BLaER1 treated with 17β-estradiol and CSF1 and Interleukin-3, amounts not matched to agents 10 nM and 100 nM (cell line): Measurements from ENCODE around the gene AIMP2.

Source experiments
- H3K27ac ChIP-seq, 11 experiments: shearing (Covaris generic); formaldehyde crosslinking; 2 replicates each; pipeline ENCODE4 v1.8.1; 2022
- H3K27me3 ChIP-seq, 11 experiments: shearing (Covaris generic); formaldehyde crosslinking; 2 replicates each; pipeline ENCODE4 v1.8.1; 2022
- H3K36me3 ChIP-seq, 11 experiments: shearing (Covaris generic); formaldehyde crosslinking; 2 replicates each; pipeline ENCODE4 v1.8.1; 2022
- H3K4me1 ChIP-seq, 10 experiments: shearing (Covaris generic); formaldehyde crosslinking; 2 replicates each; pipeline ENCODE4 v1.8.1; 2022
- H3K4me2 ChIP-seq, 11 experiments: shearing (Covaris generic); formaldehyde crosslinking; 2 replicates each; pipeline ENCODE4 v1.8.1; 2022
- H3K4me3 ChIP-seq, 10 experiments: shearing (Covaris generic); formaldehyde crosslinking; 2 replicates each; pipeline ENCODE4 v1.8.1; 2022
- H3K9ac ChIP-seq, 11 experiments: shearing (Covaris generic); formaldehyde crosslinking; 2 replicates each; pipeline ENCODE4 v1.8.1; 2022
- H3K9me3 ChIP-seq, 11 experiments: shearing (Covaris generic); formaldehyde crosslinking; replicated peaks in 1 of 11; 2 replicates each; pipeline ENCODE4 v1.8.1; 2022
- H4K20me1 ChIP-seq, 11 experiments: shearing (Covaris generic); formaldehyde crosslinking; 2 replicates each; pipeline ENCODE4 v1.8.1; 2022
- Cebpa-rat ChIP-seq, 11 experiments: shearing (Covaris generic); IDR thresholded peaks; 2 replicates each; pipeline ENCODE4 v1.8.1; 2022

The AIMP2 gene

DNA sequence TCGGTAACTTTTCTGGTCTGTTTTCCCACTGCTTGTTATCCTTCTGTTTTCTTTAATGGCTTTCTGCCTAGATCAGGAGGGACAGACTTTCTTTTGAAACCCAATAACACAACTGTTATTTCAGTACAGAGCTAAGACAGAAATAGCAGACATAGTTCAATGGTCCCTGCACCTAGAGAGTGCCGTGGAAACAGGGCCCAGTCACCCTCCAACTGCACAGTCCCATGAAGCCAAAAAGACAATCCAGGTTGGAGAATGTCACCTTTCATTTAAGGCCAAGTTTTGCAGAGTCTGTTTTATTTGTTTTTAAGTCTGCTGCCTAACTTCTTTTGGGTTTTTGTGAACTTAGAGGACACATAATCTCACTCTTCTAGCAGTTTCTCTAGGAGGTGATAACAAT, 2.5 kb downstream of the AIMP2 start:
- Histone ChIP-seq H3K27ac (no peak overlapping the region), H3K4me2 (peak overlapping the region in 10 of 11 experiments; percentile 21 to 95 (median 87); a peak in 18 of 22 replicates), H3K4me1 (peaks cover 34 to 49% (median 43%) of the 10 kb centered on the region in 10 experiments), H3K36me3 (peaks cover 36 to 63% (median 58%) of the 10 kb centered on the region in 11 experiments), H3K9ac (peak overlapping the region in 7 of 11 experiments; percentile 5 to 92 (median 30); a peak in 9 of 22 replicates), H4K20me1 (peaks cover 0 to 59% (median 28%) of the 10 kb centered on the region in 11 experiments; a peak in 12 of 22 replicates), H3K27me3 (no peaks in the 10 kb centered on the region), H3K4me3 (no peak overlapping the region), H3K9me3 (no peaks in the 10 kb centered on the region)
- TF ChIP-seq Cebpa-rat (IDR thresholded peaks at IDR 0.05), result no peak

DNA sequence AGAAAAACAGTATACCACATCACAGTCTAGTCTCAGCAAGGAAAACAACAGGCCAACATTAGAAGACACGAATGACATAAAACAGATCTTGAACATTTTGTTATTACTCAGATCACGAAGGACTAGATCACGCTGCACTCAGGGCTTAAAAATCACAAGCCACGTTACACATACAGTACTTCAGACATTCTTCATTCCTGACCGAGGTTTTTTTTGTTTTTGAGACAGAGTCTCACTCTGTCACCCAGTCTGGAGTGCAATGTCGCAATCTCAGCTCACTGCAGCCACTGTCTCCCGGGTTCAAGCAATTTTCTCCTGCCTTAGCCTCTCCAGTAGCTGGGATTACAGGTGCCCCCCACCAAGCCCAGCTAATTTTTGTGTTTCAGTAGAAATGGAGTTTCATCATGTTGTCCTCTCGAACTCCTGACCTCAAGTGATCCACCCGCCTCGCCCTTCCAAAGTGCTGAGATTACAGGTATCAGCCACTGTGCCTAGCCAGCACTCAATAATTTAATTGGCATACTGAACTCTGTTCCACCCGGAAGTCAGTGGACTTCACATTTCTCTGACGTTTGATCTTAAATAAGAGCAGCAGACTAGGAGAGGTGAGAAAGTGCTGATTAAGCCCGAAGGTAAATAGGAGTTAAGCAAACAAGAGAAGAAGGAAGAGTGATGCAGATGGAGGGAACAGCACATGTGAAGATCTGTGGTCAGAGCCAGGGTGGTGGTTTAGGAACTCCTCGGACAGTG, 3.5 kb downstream of the AIMP2 start:
- peaks cover 46 to 73% (median 67%) of the 10 kb centered on the region in 11 experiments for H3K36me3 ChIP-seq
- H3K4me3 ChIP-seq, result no peak overlapping the region
- H3K4me1 ChIP-seq, result peaks cover 30 to 46% (median 40%) of the 10 kb centered on the region in 10 experiments
- H3K27me3 ChIP-seq, result no peaks in the 10 kb centered on the region
- H3K27ac ChIP-seq, result no peak overlapping the region
- H4K20me1 ChIP-seq, result peaks cover 0 to 69% (median 38%) of the 10 kb centered on the region in 11 experiments; a peak in 12 of 22 replicates
- peak overlapping the region in 2 of 11 experiments; percentile 4 to 73; a peak in 5 of 22 replicates for H3K4me2 ChIP-seq
- peak overlapping the region in 3 of 11 experiments; percentile 21 to 52 (median 41); a peak in 7 of 22 replicates for H3K9ac ChIP-seq
- TF ChIP-seq Cebpa-rat (IDR thresholded peaks at IDR 0.05), result peak in 7 of 11 experiments; percentile 13 to 78 (median 53); a peak in 7 of 22 replicates
- H3K9me3 ChIP-seq, result no peaks in the 10 kb centered on the region

DNA sequence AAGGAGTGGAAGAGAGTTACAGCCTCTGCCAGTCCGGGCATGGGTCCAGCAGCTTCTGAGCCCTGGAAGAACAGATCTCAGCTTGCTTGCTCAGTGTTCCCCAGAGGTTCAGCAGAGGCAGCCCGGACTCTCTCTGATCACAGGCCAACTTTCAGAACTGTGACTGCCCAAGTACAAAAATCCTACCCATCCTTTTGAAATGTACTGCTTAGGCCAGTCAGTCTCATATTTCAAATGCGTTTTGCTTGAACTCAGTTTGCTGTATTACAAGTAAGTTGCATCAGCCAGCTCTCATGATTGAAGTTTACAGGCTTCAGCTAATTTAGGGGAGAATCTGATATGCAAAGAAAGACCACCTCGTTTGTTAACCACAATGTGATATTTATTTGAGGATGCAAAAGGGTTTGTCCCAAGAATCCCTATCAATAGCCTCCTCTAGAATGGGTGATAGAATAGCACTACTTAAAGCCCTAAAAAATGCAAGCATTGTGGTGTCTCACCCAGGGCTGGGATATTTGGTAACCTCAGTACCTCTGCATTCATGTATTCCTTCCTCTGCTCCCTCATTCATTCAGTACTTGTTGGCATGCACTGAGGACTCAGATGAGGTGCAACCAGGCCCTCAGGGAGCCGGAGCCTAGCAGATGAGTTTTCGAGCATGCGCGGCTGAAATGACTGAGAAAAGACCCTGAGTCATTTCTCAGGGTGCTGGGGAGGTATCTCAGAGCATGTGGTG, 7.0 kb downstream of the AIMP2 start:
- Histone ChIP-seq H3K9ac (peak overlapping the region in 7 of 11 experiments; percentile 25 to 67 (median 42); a peak in 7 of 22 replicates), H3K27me3 (no peaks in the 10 kb centered on the region), H3K4me2 (peak overlapping the region in 3 of 11 experiments; percentile 2 to 27 (median 19); a peak in 5 of 22 replicates), H3K4me1 (peaks cover 10 to 25% (median 20%) of the 10 kb centered on the region in 10 experiments), H3K27ac (peak overlapping the region in 7 of 11 experiments; percentile 22 to 64 (median 42); a peak in 10 of 22 replicates), H3K36me3 (peaks cover 82 to 100% (median 97%) of the 10 kb centered on the region in 11 experiments), H3K9me3 (no peaks in the 10 kb centered on the region), H3K4me3 (no peak overlapping the region), H4K20me1 (peaks cover 0 to 71% (median 50%) of the 10 kb centered on the region in 11 experiments; a peak in 15 of 22 replicates)
- no peak for TF ChIP-seq Cebpa-rat (IDR thresholded peaks at IDR 0.05)

DNA sequence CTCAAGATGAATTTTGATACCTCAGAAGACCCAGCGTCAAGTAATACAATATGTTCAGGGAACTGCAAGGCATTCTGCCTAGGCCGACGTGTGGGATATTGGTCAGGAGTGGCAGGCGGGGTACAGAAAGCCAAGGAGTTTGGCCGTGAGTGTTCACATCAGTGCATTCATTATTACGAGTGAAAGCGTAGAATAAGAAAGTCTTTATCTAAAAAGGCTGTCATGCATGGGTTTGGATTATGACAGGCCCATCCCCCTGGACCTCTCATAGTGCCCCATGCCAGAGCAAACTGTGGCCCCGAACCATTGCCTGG, 7.5 kb downstream of the AIMP2 start:
- no peak for TF ChIP-seq Cebpa-rat (IDR thresholded peaks at IDR 0.05)
- Histone ChIP-seq H3K4me1 (peaks cover 4 to 19% (median 14%) of the 10 kb centered on the region in 10 experiments; a peak in 17 of 20 replicates), H3K9ac (0 out of 22 replicates have a peak overlapping the region, but pooled peaks of 1 of the 11 experiments have one; percentile 67), H3K36me3 (peaks cover 87 to 100% (median 97%) of the 10 kb centered on the region in 11 experiments), H4K20me1 (peaks cover 0 to 72% (median 54%) of the 10 kb centered on the region in 11 experiments; a peak in 17 of 22 replicates), H3K4me2 (no peak overlapping the region), H3K27me3 (no peaks in the 10 kb centered on the region), H3K9me3 (no peaks in the 10 kb centered on the region), H3K4me3 (no peak overlapping the region), H3K27ac (peak overlapping the region in 2 of 11 experiments; percentile 35 to 53; a peak in 2 of 22 replicates)

DNA sequence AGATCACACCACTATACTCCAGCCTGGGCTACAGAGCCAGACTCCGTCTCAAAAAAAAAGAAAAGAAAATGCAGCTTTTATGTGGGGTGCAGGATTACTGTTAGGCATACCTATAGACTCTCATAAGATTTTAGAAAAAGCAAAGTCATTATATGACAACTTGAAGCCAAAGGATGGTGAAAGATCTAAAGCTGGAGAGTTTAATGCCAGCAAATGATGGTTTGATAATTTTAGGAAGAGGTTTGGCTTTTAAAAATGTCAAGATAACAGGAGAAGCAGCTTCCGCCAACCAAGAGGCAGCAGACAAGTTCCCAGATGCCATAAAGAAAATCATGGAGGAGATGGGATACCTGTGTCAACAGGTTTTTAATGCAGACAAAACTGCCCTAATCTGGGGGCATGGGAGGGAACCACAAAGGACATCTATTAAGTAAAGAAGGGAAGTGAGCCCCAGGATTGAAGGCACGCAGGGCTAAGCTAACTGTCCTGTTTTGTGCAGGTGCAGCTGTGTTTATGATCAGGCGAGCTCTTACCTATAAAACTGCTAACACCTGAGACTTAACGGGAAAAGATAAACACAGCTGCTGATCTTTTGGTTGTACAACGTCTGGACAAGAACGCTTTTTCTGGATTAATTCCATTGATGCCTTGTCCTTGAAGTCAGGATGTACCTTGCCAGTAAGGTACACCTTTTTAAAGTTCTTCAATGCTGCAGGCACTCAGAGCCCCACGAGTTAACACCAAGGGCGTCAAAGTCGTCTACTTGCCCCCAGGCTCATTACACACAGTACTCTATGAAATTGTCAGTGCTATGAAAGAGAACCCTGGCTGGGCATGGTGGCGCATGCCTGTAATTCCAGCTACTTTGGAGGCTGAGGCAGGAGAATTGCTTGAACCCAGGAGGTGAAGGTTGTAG, 11.6 kb downstream of the AIMP2 start:
- H3K4me1 ChIP-seq, result peaks cover 2 to 31% (median 9%) of the 10 kb centered on the region in 10 experiments; a peak in 19 of 20 replicates
- H3K9me3 ChIP-seq, result no peaks in the 10 kb centered on the region
- H3K4me3 ChIP-seq, result no peak overlapping the region
- H3K27me3 ChIP-seq, result no peaks in the 10 kb centered on the region
- H3K4me2 ChIP-seq, result no peak overlapping the region
- no peak overlapping the region for H3K27ac ChIP-seq
- H4K20me1 ChIP-seq, result peaks cover 7 to 77% (median 48%) of the 10 kb centered on the region in 11 experiments; a peak in 19 of 22 replicates
- peaks cover 93 to 100% (median 100%) of the 10 kb centered on the region in 11 experiments for H3K36me3 ChIP-seq
- TF ChIP-seq Cebpa-rat (IDR thresholded peaks at IDR 0.05), result no peak
- H3K9ac ChIP-seq, result no peak overlapping the region

DNA sequence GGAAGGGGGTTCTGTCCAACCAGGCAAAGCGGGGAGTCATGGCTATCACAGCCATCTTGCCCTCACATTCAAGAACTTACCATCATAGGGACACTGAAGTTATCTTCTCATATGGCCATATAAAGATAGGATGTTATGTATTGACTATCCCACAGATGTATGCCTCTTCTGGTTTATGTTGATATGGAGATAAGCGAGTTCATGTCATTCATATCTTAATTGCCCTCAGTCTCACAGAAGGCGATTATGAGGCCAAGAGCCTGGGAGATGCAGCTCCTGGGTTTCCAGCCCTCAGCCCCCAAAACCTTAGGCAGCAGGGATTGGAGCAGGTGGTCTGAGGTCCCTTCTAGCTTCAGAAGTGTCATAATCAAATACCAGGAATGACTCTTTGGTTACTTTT, 13.6 kb downstream of the AIMP2 start:
- H3K27ac ChIP-seq, result no peak overlapping the region
- H3K4me2 ChIP-seq, result no peak overlapping the region
- H3K27me3 ChIP-seq, result no peaks in the 10 kb centered on the region
- H3K9ac ChIP-seq, result no peak overlapping the region
- H3K4me1 ChIP-seq, result peaks cover 21 to 44% (median 27%) of the 10 kb centered on the region in 10 experiments
- no peak overlapping the region for H3K4me3 ChIP-seq
- peaks cover 76 to 100% (median 93%) of the 10 kb centered on the region in 11 experiments for H3K36me3 ChIP-seq
- TF ChIP-seq Cebpa-rat (IDR thresholded peaks at IDR 0.05), result no peak
- H4K20me1 ChIP-seq, result peaks cover 8 to 70% (median 32%) of the 10 kb centered on the region in 11 experiments; a peak in 18 of 22 replicates
- no peaks in the 10 kb centered on the region for H3K9me3 ChIP-seq

DNA sequence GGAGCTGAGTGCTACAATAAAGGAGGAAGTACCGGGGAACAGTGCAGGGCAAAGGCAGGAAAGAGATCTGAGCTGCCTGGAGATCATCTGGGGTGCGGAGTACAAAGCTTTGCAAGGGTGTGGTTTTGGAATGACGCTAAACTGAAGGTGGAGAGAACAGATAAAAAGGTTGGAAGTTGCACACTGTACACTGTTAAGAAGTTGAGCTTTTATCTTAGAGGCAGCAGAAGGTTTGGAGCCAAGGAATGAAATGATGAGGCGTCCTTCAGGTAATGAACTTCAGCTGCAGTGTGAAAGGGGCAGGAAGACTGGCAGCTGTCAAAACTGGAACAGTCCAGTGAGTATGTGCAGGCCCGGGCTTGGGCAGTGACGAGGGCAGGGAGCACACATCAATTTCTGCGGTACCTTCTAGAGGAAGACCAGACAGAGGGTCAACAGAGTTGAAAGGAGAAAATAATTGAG, 14.9 kb downstream of the AIMP2 start:
- 0 out of 22 replicates have a peak overlapping the region, but pooled peaks of 2 of the 11 experiments have one; percentile 26 to 81 for H3K9ac ChIP-seq
- 0 out of 22 replicates have a peak overlapping the region, but pooled peaks of 1 of the 11 experiments have one; percentile 13 for H3K27ac ChIP-seq
- peaks cover 76 to 100% (median 93%) of the 10 kb centered on the region in 11 experiments for H3K36me3 ChIP-seq
- H3K9me3 ChIP-seq, result no peaks in the 10 kb centered on the region
- no peak overlapping the region for H3K4me3 ChIP-seq
- H3K4me1 ChIP-seq, result peaks cover 22 to 53% (median 31%) of the 10 kb centered on the region in 10 experiments
- TF ChIP-seq Cebpa-rat (IDR thresholded peaks at IDR 0.05), result no peak
- H3K27me3 ChIP-seq, result no peaks in the 10 kb centered on the region
- peaks cover 8 to 70% (median 32%) of the 10 kb centered on the region in 11 experiments; a peak in 18 of 22 replicates for H4K20me1 ChIP-seq
- H3K4me2 ChIP-seq, result peak overlapping the region in 3 of 11 experiments; percentile 93 to 99 (median 95); a peak in 4 of 22 replicates
